Globus pallidus (tissue), 1 donor: ENCODE results near the gene SUPT16H.
"Not testable (repeated sequence)": the region's sequence is repeated elsewhere in the genome, so short reads cannot be mapped to it uniquely, and the experiment has no call there.

Experiments used
- DNase-seq: peaks from one replicate; pipeline ENCODE4 v3.0.0-alpha.2; 2015; ENCODE audit warnings: low spot score

SUPT16H gene

GRCh38 chr14:21383848-21384493 is at the start of gene SUPT16H:
SUPT16H (minus strand) TSS chr14:21384019; CDS start chr14:21383927, 92 bp downstream.
- DNase-seq = peak; percentile 94

DNA sequence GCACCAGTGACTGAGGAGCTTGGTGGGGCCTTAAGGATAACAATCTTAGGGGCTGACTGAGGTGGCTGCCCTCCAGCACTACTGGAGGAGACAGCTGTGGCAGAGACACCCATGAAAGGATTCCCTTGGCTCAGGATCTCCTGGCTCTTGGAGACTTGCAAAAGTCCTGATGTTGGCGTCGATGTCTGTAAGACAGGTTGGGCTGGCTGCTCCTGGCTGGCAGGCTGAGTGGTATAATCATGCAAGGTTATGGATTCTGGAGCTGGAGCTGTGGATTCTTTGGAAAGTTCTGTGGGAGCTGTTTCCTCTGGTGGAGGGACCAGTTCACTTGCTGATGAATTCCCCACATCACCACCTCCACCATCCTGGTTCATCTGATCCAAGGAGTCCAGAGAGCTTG is 47.3 kb upstream of the SUPT16H start:
- DNase-seq = no peak

DNA sequence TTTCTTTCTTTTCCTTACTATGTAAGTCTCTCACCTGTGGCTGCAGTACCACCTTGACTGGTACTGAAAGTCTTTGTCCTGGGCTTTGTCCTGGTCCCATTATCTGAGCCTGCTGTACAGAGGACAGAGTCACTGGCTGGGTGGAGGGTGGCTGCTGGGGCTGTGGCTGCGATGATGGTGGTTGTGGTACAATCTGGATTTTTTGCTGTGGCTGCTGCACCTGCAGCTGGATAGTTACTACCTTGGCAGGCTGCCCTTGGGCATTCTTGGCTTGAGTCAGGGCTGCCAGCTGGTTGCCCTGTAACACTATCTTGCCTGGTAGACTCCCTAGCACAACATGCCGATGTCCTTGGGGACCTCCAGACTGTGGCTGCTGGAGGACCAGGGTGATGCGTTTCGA is 45.1 kb upstream of the SUPT16H start:
- DNase-seq = no peak

GRCh38 chr14:21426692-21427091 is 42.9 kb upstream of the SUPT16H start:
- DNase-seq = no peak

DNA sequence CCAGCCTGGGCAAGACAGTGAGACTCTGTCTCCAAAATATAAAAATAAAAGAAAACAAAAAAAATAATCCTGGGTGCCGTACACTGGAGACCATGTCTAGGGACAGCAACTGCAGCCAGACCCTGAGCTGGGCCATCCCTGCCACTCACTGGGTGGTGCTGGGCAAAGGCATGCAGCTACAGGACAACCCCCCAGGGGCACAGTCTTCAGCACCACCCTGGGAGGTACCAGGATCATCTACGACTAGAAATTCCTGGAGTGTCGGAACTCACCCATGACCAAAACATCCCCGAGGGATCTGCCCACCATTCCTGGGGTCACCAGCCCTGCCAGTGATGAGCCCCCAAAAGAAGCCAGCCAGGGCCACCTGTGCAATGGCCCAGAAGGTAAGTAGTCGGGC is 35.7 kb upstream of the SUPT16H start:
- DNase-seq = no peak

GRCh38 chr14:21415329-21415728 is 31.5 kb upstream of the SUPT16H start:
- DNase-seq = no peak

DNA sequence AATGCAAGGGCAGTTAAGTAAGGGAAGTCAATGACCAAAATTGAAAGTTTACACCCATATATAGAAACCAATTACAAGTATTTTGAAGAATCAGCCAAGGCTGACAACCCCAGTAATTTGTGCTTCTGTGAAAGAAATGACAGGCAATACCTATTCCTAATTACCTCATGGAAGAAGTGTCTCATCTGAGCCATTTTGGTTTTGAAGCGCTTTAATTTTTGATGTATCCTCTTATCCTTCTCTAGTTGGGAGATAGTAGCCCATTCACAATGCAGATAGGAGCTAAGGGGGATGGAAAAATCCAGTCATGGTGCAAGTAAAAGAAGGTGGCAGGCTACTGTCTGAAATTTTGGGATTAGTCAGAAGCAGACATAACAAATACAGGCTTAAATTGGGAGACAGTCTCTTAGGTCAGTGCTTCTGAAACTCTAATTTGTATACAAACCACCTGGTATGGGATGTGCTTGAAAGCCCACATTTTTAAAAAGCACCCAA is 30.4 kb upstream of the SUPT16H start:
- no peak for DNase-seq

GRCh38 chr14:21408147-21408546 is 24.3 kb upstream of the SUPT16H start:
- no peak for DNase-seq

GRCh38 chr14:21406213-21406612 is 22.4 kb upstream of the SUPT16H start:
- DNase-seq = no peak

DNA sequence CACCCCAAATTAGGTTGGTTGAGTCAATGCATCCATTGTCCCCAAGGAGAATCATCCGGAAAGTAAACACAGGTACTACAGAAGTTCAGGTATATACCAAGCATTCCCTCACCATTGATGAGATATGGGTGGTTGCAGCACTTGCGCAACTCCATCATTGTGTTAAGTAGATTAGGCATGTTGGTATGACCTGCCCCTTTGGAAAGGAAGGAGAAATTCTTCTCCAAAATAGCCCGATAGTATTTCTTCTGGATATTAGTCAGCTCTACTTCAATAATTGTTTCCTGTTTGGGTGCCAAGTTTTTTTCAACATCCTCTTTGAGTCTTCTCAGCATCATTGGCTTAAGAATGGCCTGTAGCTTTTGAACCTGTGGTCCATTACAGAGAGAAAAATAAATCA is 21.3 kb upstream of the SUPT16H start:
- DNase-seq = no peak

DNA sequence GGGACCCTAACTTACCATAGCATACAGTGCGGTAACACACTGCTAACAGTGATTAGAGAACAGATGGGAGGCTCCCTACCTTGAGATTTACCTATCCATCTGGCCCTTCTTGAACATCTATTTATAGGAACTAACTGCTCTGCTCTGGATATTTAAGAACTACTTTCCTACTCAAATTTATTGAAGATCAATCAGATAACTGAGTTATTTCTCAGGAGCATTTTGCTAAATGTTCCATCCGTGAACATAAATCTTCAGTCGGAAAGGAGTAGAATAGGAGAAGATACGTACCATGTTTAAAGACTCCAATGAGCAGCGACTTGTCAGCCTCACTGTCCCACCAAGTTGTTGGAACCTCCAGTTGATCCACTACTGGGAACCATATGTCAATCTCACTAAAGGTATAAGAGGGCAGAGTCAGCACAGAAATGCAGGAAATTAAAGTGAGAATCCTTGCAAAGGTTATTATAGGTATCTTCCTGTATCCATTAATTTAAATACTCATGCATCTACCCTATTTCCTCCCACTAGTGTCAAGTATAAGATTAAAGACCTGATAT is 15.6 kb upstream of the SUPT16H start:
- no peak for DNase-seq

GRCh38 chr14:21398901-21399300 is 15.1 kb upstream of the SUPT16H start:
- no peak for DNase-seq

GRCh38 chr14:21395450-21395849 is 11.6 kb upstream of the SUPT16H start:
- DNase-seq = no peak

DNA sequence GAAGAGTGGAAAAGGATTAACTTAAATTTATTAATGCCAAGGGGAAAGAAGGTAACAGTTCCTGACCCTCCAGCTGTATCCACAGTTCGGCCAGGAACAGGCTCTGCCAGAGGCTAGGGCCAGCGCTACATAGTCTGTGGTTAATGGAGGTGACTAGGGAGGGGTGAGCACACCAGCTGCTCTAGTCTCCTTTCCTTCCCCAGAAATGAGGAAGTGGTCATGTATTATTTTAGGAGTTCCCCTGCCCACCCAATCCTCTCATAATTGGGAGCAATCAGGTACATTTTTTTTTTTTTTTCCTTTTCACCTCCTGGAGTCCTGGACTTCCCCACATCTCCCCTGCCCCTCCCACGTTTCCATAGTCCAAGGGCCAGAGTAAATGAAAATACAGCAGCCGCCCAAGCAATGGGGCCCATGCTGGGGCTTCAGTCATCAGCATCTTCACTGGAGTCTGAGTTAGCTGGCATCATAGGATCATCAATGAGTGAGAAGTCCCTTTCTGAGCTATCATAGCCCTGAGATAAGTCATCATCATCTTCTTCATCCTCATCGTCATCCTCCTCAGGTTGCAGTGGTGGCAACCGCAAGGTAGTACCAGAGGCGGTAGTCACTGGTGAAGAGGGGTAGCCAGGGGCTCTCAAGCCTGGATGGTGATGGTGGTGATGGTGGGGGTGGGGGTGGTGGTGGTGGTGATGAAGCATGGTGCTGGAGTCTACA is 1.5 kb upstream of the SUPT16H start:
- peak; percentile 18 for DNase-seq

DNA sequence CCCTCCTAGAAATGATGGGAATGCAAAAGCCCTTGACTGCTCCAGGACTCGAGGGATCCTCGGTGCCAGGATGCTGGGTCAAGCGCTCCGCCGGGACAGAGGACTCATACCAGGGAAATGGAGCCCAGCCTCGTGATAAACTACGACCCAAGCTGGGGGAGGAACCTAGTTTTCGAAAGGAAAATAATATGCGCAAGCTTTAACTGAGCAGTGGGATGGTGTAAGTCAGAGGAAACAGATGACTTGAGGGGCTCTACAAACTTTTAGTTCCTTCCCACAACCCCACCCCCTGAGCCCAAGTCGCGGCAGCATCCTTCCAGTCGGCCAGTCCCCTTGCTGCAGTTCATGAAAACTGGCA is 654 bp upstream of the SUPT16H start:
- no peak for DNase-seq

GRCh38 chr14:21382886-21383847 is 652 bp downstream of the SUPT16H start:
- DNase-seq = peak; percentile 17

DNA sequence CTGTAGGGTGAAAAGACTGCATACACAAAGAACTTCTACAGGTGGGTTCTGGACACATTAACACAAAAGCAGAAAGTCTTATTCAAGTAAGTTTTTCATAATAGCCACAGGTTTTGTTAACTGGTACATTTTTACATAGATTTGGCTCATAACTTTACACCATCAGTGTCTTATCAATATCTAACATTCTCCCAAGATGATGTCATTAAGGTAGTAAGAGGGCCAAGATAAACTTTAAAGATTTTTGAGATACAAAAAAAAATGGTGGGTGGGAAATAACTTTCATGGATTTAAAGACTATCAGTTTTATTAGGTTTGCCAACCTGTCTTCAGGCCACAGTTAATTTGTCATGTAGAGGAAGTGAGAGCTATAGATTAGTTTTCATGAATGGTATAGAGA is 1.7 kb downstream of the SUPT16H start:
- DNase-seq = no peak

GRCh38 chr14:21379338-21379737 is 4.5 kb downstream of the SUPT16H start:
- DNase-seq = no peak

DNA sequence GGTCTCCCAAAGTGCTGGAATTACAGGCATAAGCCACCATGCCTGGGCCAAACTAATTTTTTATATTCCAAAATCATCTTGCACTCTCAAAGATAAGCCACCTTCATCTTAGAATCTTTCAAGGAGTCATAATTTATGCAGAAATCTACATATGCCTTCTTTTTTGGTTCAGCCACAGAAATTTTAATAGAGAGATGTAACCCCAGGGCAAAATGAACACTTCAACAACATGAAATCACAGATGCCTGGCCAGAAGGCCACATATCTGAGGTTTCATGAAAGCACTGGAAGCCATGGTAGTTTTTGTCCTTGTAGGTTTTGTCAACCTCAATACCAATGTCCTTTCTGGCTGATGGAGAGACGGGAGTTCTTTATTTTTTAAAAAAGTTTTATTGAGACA is 9.8 kb downstream of the SUPT16H start:
- DNase-seq = no peak

GRCh38 chr14:21372814-21373213 is 11.0 kb downstream of the SUPT16H start:
- DNase-seq = not testable (repeated sequence)

DNA sequence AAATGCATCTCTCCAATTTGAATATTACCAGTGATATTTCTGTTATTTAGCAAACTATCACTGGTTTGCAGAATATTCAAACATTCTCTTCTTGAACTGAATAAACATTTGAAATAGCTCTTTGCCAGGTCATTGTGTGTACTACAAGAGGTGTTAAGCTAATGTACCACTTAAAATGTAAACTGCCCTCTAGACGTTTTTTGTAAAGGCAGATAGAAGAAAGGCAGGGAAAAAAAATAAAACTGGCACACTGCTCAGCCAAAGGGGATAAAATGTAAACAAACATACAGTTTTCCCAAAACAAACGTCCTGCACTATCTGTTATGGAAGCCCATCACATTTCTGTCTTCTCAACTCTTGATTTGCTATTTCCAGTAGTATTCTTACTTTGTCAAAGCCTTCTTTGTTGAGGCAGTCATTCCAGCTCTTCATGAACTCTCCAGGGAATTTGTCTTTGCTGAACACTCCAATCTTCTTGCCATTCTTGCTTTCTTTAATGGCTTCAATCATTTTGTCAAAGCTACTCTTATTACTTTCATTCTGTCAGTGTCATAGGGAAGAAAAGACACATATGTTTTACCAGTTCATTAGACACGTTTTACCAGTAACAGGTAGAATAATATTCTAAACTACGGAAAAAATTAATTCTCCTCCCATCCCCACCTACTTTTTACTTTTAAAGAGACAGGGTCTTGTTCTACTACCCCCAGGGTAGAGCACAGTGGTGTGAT is 13.7 kb downstream of the SUPT16H start:
- no peak for DNase-seq
